LNCaP clone FGC (cell line): Measurements from ENCODE around the gene SORBS2.

Source experiments
- DNase-seq: peaks from one replicate; pipeline ENCODE4 v3.0.0-alpha.2; 2011; ENCODE audit warnings: low read depth
- H3K4me3 ChIP-seq: 2 replicates; pipeline ENCODE4 v1.5.1; 2011; ENCODE audit warnings: mild to moderate bottlenecking, low read depth, low read length, control low read depth
- TF ChIP-seq, protein P1 (sequence below): IDR thresholded peaks from 2 replicates; pipeline ENCODE4 v1.5.1; 2012; ENCODE audit warnings: mild to moderate bottlenecking; ENCODE audit not compliant: control insufficient read depth, insufficient read depth; ENCODE audit errors: extremely low read depth

Gene SORBS2

DNA sequence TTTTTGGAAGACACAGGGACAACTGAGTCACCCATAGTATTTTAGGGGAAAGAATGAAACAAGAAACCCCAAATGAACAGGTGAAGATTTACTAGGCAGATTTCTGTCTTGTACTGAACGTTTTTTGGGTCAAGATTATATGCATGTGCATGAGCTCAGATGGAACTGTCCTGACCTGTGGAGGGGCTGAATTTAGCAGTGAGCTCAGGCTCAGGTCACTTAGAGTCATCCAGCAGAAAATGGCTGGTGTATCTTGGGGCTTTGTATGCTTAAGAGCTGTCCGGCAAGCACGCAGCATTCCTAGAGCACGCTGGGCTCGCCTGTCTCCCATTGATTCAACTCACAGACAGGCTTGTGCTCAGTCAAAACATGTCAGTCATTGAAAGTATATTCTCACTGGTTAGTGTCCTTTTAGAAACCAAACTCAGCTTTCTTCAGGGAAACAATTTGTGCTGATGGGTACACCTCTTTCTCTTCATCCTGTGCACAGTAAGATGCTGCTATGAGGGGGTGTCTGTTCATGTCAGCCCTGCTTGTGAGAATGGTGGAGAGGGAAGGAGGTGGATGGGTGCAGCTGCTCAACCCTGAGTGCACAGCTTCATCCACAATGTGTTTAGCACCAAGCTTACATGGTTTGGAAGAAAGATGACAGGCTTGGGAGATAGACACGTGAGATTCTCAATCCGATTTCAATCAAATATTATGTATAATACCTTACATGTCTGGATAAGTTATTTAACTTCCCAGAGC lies 229.2 kb downstream of the SORBS2 start:
- H3K4me3 ChIP-seq = no peak overlapping the region
- no peak for DNase-seq
- TF ChIP-seq, protein P1, sequence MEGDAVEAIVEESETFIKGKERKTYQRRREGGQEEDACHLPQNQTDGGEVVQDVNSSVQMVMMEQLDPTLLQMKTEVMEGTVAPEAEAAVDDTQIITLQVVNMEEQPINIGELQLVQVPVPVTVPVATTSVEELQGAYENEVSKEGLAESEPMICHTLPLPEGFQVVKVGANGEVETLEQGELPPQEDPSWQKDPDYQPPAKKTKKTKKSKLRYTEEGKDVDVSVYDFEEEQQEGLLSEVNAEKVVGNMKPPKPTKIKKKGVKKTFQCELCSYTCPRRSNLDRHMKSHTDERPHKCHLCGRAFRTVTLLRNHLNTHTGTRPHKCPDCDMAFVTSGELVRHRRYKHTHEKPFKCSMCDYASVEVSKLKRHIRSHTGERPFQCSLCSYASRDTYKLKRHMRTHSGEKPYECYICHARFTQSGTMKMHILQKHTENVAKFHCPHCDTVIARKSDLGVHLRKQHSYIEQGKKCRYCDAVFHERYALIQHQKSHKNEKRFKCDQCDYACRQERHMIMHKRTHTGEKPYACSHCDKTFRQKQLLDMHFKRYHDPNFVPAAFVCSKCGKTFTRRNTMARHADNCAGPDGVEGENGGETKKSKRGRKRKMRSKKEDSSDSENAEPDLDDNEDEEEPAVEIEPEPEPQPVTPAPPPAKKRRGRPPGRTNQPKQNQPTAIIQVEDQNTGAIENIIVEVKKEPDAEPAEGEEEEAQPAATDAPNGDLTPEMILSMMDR = no peak

DNA sequence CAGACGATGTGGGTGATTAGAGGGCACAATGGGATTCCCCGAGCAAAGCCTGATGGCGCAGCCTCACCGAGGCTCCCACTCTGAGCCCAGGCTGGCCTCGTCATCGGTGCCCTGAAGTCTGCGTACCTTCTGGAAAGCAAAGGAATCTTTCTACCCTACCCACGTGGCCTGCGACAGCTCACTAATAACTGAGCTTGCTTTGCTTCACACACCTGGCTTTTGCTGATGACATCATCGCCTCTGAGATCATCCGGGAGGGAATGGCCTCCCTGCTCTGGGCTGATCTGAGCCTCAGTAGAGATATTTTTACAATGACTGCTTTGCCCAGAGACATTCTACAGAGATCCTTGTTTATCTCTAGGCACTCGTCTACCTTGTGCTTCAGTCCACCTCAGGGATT lies 231.3 kb downstream of the SORBS2 start:
- H3K4me3 ChIP-seq = no peak overlapping the region
- no peak for DNase-seq
- TF ChIP-seq, protein P1 = no peak

DNA sequence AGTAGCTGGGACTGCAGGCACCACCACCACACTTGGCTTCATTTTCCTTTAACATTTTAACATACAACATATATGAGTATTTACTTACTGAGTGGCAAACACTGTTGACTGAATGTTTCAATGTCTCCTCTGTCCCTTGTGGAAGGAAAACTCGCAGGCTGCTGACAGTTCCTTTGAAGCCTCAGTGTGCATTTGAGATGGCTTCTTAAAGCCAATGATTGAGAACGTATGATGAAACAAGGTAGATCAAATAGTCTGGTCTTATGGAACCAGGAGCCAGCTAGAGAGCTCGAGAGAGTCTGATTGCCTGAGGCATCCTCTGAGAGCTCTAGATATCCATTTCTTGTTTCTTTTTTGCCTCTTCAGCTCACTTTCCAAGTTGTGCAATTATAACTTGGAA lies 233.7 kb downstream of the SORBS2 start:
- TF ChIP-seq, protein P1 = no peak
- no peak for DNase-seq

DNA sequence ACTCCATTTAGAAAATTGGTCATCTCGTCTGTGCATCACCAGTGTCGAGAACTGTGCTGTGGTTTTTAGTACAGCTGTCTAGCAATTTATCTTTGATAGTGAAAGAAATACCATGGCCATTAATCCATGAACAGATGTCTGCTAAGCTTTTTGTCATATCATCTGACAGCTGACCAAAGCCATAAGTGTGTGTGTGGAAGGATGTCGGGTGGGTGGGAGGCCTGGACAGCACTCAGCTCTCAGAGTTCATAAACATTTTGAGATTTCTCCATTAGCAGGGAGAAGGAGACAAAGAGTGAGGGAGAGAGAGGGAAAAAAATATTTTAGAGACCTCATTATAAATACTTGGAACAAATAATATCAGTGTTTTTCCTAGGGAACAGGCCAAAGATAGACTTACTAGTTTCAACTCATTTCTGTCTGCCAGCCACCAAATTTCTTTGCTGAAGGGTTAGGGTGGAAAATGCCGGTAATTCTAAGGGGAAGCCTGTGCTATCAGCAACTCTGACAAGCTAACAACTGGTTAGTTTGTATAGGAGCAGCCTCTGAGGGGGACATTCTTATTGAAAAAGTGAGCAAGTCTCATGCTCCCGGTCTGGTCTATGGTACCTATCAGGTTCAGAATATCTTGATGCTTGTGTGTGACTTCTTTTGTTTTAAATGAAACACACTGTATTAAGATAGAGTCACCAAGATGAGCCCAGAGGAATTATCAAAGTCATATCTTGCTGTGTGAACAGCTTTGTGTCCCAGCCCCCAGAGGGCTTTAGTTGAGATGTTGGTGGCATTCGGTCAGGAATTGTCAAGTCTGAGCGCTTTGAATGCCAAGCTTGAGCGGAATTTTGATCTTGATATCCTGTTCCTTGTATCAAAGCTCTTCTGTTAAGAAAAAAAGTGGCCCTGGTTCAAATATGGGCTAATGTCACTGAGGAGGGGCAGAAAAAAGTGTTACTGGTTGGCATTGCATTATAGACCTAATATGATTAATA lies 234.7 kb downstream of the SORBS2 start:
- no peak for DNase-seq
- TF ChIP-seq, protein P1 = no peak
- no peak overlapping the region for H3K4me3 ChIP-seq

More for the DNA sequence above, 233.7 kb downstream of the SORBS2 start:
- H3K4me3 ChIP-seq = no peak overlapping the region

DNA sequence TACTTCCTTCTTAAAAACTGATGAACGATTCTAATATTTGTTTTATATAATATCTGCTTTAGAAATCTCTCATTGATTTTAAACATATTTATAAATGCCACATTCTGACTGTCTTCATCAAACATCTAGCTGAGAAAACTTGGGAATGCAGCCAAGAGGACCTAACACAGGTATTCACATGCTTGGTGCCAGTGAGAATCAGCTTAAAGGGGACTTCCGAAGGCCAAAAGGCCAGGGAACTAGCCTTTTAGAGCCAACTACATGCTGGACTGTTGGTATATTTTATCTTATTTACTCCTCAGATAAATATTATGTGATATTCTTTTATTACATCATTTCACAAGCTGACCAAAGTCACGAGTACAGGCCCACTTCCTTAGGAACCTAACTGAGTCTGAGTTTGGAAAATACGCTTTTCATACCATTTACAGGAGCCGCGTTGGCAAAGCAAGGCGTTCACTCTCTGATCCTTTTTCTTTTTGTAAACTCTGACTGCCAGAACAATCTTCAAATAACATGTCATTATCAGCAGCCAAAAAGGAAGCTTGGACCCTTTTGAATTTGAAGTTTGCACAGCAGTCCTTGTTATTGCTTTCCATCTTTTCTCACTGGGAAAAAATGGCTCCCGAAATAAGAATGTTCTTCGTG lies 235.6 kb downstream of the SORBS2 start:
- TF ChIP-seq, protein P1 = no peak
- no peak overlapping the region for H3K4me3 ChIP-seq

DNA sequence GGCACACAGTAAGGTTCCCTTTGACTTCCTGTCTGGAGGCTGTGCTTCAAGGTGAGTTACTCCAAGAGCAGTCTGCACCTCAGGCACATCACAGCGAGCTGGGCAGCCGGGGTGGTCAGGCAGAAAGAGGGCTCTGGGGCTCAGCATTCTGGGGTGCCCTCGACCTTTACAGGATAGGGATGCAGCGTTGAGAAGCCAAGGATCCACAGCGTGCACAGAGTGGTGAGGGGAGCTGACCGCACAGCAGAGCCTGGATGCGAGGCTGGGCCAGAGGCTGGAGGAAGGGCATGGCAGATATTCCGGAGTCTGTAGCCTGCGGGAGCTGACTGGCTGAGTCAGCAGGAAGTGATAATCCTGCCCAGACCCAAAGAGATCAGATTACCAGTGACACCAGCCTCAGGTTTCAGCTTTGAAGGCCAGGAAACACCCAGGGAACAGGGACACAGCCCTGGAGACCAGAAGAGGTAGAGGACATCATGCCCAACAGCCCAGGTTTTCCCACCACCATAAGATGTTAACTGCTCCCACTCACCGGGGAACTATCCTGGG lies 238.3 kb downstream of the SORBS2 start:
- TF ChIP-seq, protein P1 = no peak
- no peak overlapping the region for H3K4me3 ChIP-seq
- peak; percentile 52 for DNase-seq

More for the DNA sequence above, 235.6 kb downstream of the SORBS2 start:
- DNase-seq = no peak
